ENCODE results near the gene RPS15A.
"Not testable (repeated sequence)": the region's sequence is repeated elsewhere in the genome, so short reads cannot be mapped to it uniquely, and the experiment has no call there.

Gene RPS15A

GRCh38 chr16:18774651-18775050, 15.5 kb downstream of the RPS15A start:
- not testable (repeated sequence) for H3K36me3 ChIP-seq (ENCODE audit: control insufficient read depth in 1 of 2, insufficient read depth in 2 of 2, low read length in 2 of 2); DNase-seq; H4K12ac ChIP-seq (ENCODE audit: low read depth, low read length); H2AFZ ChIP-seq (ENCODE audit: insufficient read depth, low read length, poor library complexity); H4K91ac ChIP-seq (ENCODE audit: low read depth, low read length); H3K4me1 ChIP-seq (ENCODE audit: control insufficient read depth in 1 of 2, insufficient read depth in 2 of 2, low read length in 2 of 2); H3K4ac ChIP-seq (ENCODE audit: low read depth, low read length); H3K14ac ChIP-seq (ENCODE audit: low read length); H3K18ac ChIP-seq (ENCODE audit: low read length); H2BK5ac ChIP-seq (ENCODE audit: low read depth, low read length, poor library complexity); H3K4me3 ChIP-seq (ENCODE audit: low read depth, low read length); H3K23ac ChIP-seq (ENCODE audit: low read length); H2AK5ac ChIP-seq (ENCODE audit: low read length); H3K9ac ChIP-seq (ENCODE audit: low read length); H3K9me3 ChIP-seq (ENCODE audit: insufficient read depth, low read depth, low read length); H3K79me1 ChIP-seq (ENCODE audit: low read length); H2BK120ac ChIP-seq (ENCODE audit: insufficient read depth, low read length, poor library complexity); H4K8ac ChIP-seq (ENCODE audit: low read depth, low read length); H3K27ac ChIP-seq (ENCODE audit: low read depth, low read length); H3K4me2 ChIP-seq (ENCODE audit: low read length); H3K79me2 ChIP-seq (ENCODE audit: control insufficient read depth, insufficient read depth, low read length, poor library complexity); H3K27me3 ChIP-seq (ENCODE audit: insufficient read depth, low read length); H2BK12ac ChIP-seq (ENCODE audit: low read length)
- no CpG with 5 or more reads among the region's 4 CpGs for WGBS (ENCODE audit: extremely low coverage, insufficient coverage, insufficient read length)

GRCh38 chr16:18772171-18772570, 18.0 kb downstream of the RPS15A start:
- H2BK120ac ChIP-seq (ENCODE audit: insufficient read depth, low read length, poor library complexity); H3K9me3 ChIP-seq (ENCODE audit: insufficient read depth, low read depth, low read length); DNase-seq; H3K79me1 ChIP-seq (ENCODE audit: low read length); H2AK5ac ChIP-seq (ENCODE audit: low read length); H3K27ac ChIP-seq (ENCODE audit: low read depth, low read length); H3K36me3 ChIP-seq (ENCODE audit: control insufficient read depth in 1 of 2, insufficient read depth in 2 of 2, low read length in 2 of 2); H3K4ac ChIP-seq (ENCODE audit: low read depth, low read length); H4K8ac ChIP-seq (ENCODE audit: low read depth, low read length); H4K12ac ChIP-seq (ENCODE audit: low read depth, low read length); H3K14ac ChIP-seq (ENCODE audit: low read length); H3K18ac ChIP-seq (ENCODE audit: low read length); H3K4me2 ChIP-seq (ENCODE audit: low read length); H3K4me3 ChIP-seq (ENCODE audit: low read depth, low read length); H3K9ac ChIP-seq (ENCODE audit: low read length); H3K79me2 ChIP-seq (ENCODE audit: control insufficient read depth, insufficient read depth, low read length, poor library complexity); H3K4me1 ChIP-seq (ENCODE audit: control insufficient read depth in 1 of 2, insufficient read depth in 2 of 2, low read length in 2 of 2); H3K27me3 ChIP-seq (ENCODE audit: insufficient read depth, low read length); H3K23ac ChIP-seq (ENCODE audit: low read length); H2AFZ ChIP-seq (ENCODE audit: insufficient read depth, low read length, poor library complexity); H4K91ac ChIP-seq (ENCODE audit: low read depth, low read length); H2BK5ac ChIP-seq (ENCODE audit: low read depth, low read length, poor library complexity); H2BK12ac ChIP-seq (ENCODE audit: low read length): not testable (repeated sequence)
- WGBS (ENCODE audit: extremely low coverage, insufficient coverage, insufficient read length), result no CpG with 5 or more reads among the region's 7 CpGs

GRCh38 chr16:18770336-18770962, 19.7 kb downstream of the RPS15A start:
- not testable (repeated sequence) for H3K4me3 ChIP-seq (ENCODE audit: low read depth, low read length); H3K9me3 ChIP-seq (ENCODE audit: insufficient read depth, low read depth, low read length); H2BK12ac ChIP-seq (ENCODE audit: low read length); H3K18ac ChIP-seq (ENCODE audit: low read length); H2BK120ac ChIP-seq (ENCODE audit: insufficient read depth, low read length, poor library complexity); H3K79me2 ChIP-seq (ENCODE audit: control insufficient read depth, insufficient read depth, low read length, poor library complexity); H3K27me3 ChIP-seq (ENCODE audit: insufficient read depth, low read length); H3K4me2 ChIP-seq (ENCODE audit: low read length); H3K23ac ChIP-seq (ENCODE audit: low read length); H3K9ac ChIP-seq (ENCODE audit: low read length); H2BK5ac ChIP-seq (ENCODE audit: low read depth, low read length, poor library complexity); H3K27ac ChIP-seq (ENCODE audit: low read depth, low read length); H4K91ac ChIP-seq (ENCODE audit: low read depth, low read length); H2AK5ac ChIP-seq (ENCODE audit: low read length); H2AFZ ChIP-seq (ENCODE audit: insufficient read depth, low read length, poor library complexity); H4K8ac ChIP-seq (ENCODE audit: low read depth, low read length); H3K79me1 ChIP-seq (ENCODE audit: low read length); DNase-seq; H4K12ac ChIP-seq (ENCODE audit: low read depth, low read length); H3K14ac ChIP-seq (ENCODE audit: low read length); H3K4me1 ChIP-seq (ENCODE audit: control insufficient read depth in 1 of 2, insufficient read depth in 2 of 2, low read length in 2 of 2); H3K36me3 ChIP-seq (ENCODE audit: control insufficient read depth in 1 of 2, insufficient read depth in 2 of 2, low read length in 2 of 2); H3K4ac ChIP-seq (ENCODE audit: low read depth, low read length)
- no CpG with 5 or more reads among the region's 11 CpGs for WGBS (ENCODE audit: extremely low coverage, insufficient coverage, insufficient read length)

- not testable (repeated sequence) for DNase-seq; H3K4me2 ChIP-seq (ENCODE audit: low read length); H3K36me3 ChIP-seq (ENCODE audit: control insufficient read depth in 1 of 2, insufficient read depth in 2 of 2, low read length in 2 of 2); H3K27ac ChIP-seq (ENCODE audit: low read depth, low read length); H3K4me3 ChIP-seq (ENCODE audit: low read depth, low read length); H3K79me2 ChIP-seq (ENCODE audit: control insufficient read depth, insufficient read depth, low read length, poor library complexity); H4K8ac ChIP-seq (ENCODE audit: low read depth, low read length); H3K18ac ChIP-seq (ENCODE audit: low read length); H3K9ac ChIP-seq (ENCODE audit: low read length); H3K23ac ChIP-seq (ENCODE audit: low read length); H4K91ac ChIP-seq (ENCODE audit: low read depth, low read length); H3K14ac ChIP-seq (ENCODE audit: low read length); H4K12ac ChIP-seq (ENCODE audit: low read depth, low read length); H2BK12ac ChIP-seq (ENCODE audit: low read length); H2BK120ac ChIP-seq (ENCODE audit: insufficient read depth, low read length, poor library complexity); H3K4ac ChIP-seq (ENCODE audit: low read depth, low read length); H3K27me3 ChIP-seq (ENCODE audit: insufficient read depth, low read length); H2AK5ac ChIP-seq (ENCODE audit: low read length); H3K9me3 ChIP-seq (ENCODE audit: insufficient read depth, low read depth, low read length); H2AFZ ChIP-seq (ENCODE audit: insufficient read depth, low read length, poor library complexity); H2BK5ac ChIP-seq (ENCODE audit: low read depth, low read length, poor library complexity); H3K79me1 ChIP-seq (ENCODE audit: low read length); H3K4me1 ChIP-seq (ENCODE audit: control insufficient read depth in 1 of 2, insufficient read depth in 2 of 2, low read length in 2 of 2)
- no CpG with 5 or more reads among the region's 7 CpGs for WGBS (ENCODE audit: extremely low coverage, insufficient coverage, insufficient read length)
Measured at GRCh38 chr16:18767217-18767616, 22.9 kb downstream of the RPS15A start.

Measured in trophoblast cell (in vitro differentiated cells and primary cell).